ENCODE measurements around the gene ZFAND2B.
"Not testable (repeated sequence)": the region's sequence is repeated elsewhere in the genome, so short reads cannot be mapped to it uniquely, and the experiment has no call there.

DNA sequence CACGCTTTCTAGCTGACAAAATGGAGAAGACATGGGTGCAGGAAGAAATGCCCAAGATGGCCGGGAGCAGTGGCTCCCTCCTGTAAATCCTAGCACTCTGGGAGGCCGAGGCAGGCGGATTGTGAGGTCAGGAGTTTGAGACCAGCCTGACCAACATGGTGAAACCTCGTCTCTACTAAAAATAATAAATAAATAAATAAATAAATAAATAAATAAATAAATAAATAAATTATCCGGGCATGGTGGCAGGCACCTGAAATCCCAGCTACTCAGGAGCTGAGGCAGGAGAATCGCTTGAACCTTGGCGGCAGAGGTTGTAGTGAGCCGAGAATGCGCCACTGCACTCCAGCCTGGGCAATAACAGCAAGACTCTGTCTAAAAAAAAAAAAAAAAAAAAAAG, 52.4 kb downstream of the ZFAND2B start:
- TF ChIP-seq, protein P1, sequence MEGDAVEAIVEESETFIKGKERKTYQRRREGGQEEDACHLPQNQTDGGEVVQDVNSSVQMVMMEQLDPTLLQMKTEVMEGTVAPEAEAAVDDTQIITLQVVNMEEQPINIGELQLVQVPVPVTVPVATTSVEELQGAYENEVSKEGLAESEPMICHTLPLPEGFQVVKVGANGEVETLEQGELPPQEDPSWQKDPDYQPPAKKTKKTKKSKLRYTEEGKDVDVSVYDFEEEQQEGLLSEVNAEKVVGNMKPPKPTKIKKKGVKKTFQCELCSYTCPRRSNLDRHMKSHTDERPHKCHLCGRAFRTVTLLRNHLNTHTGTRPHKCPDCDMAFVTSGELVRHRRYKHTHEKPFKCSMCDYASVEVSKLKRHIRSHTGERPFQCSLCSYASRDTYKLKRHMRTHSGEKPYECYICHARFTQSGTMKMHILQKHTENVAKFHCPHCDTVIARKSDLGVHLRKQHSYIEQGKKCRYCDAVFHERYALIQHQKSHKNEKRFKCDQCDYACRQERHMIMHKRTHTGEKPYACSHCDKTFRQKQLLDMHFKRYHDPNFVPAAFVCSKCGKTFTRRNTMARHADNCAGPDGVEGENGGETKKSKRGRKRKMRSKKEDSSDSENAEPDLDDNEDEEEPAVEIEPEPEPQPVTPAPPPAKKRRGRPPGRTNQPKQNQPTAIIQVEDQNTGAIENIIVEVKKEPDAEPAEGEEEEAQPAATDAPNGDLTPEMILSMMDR (IDR thresholded peaks at IDR 0.05), result not testable (repeated sequence)
- not testable (repeated sequence) for TF ChIP-seq EZH2 (IDR thresholded peaks at IDR 0.05; ENCODE audit: borderline replicate concordance, insufficient read depth, low read depth, low read length, poor library complexity, severe bottlenecking)

Data from B cell (primary cell).